SK-N-MC (cell line): ENCODE data around the gene CST6.
"Not testable (repeated sequence)": the region's sequence is repeated elsewhere in the genome, so short reads cannot be mapped to it uniquely, and the experiment has no call there.

Experiments used
- DNase-seq: peaks from one replicate; pipeline ENCODE4 v3.0.0-alpha.2; 2011; ENCODE audit warnings: low read depth, low spot score
- H3K27ac ChIP-seq: fragments of 200-600 bp; sonication (generic); 2 replicates; pipeline ENCODE4 v1.5.1; 2016; ENCODE audit warnings: mixed run types
- H3K36me3 ChIP-seq: fragments of 200-600 bp; sonication (generic); 2 replicates; pipeline ENCODE4 v1.6.1; 2017; ENCODE audit warnings: antibody characterized with exemption, low read length, mixed read lengths; ENCODE audit not compliant: insufficient read depth
- H3K4me3 ChIP-seq: fragments of 200-600 bp; sonication (generic); 2 replicates; pipeline ENCODE4 v1.5.1; 2016
- H3K9ac ChIP-seq: fragments of 200-600 bp; sonication (generic); 2 replicates; pipeline ENCODE4 v1.8.0; 2017; ENCODE audit warnings: mixed run types, mixed read lengths; ENCODE audit not compliant: insufficient read length
- H3K9me3 ChIP-seq: fragments of 200-600 bp; sonication (generic); 2 replicates; pipeline ENCODE4 v1.6.1; 2017; ENCODE audit warnings: low read depth, mild to moderate bottlenecking, antibody characterized with exemption, low read length, moderate library complexity, mixed read lengths
- EZH2 ChIP-seq: fragments of 200-600 bp; sonication (generic); IDR thresholded peaks from one replicate; pipeline ENCODE4 v1.6.1; 2017; ENCODE audit warnings: antibody characterized with exemption
- FOXP2 ChIP-seq: optimal IDR thresholded peaks from 2 replicates; pipeline ENCODE3; 2011; ENCODE audit warnings: mild to moderate bottlenecking, moderate library complexity; ENCODE audit not compliant: insufficient read depth; ENCODE audit errors: extremely low read length, control extremely low read depth
- POLR2AphosphoS5 ChIP-seq: IDR thresholded peaks from 2 replicates; pipeline ENCODE4 v1.6.1; 2012; ENCODE audit warnings: mild to moderate bottlenecking, low read depth, low read length, borderline replicate concordance

Gene CST6

DNA sequence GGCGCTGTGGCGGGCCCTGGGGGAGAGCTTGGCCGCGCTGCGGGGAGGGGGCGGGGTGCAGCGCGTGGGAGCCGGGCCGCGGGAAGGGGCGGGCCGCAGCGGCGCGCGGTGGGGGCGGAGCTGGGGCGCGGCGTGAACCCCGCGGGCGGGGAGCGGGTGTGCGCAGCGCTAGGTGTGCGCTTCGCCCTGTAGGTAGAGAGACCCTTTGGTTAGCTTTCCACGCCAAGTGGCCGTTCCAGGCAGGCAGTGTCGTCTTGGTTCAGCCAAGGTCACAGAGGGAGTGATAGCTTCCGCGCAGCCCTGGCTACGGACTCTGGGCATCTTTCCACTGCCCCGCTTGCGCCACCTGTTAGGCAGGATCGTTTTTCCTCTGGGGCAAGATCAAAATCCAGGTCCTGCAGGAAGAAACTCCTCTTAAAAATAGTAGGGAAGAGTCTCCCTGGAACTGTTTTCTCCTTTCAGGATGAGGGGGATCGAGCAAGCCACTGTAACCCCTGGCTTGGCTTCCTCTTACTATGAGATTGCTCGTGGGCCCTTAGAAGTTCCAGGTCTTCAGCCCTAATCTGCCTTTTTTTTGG is 9.1 kb upstream of the CST6 start:
- no peak for TF ChIP-seq EZH2
- TF ChIP-seq POLR2AphosphoS5: no peak
- TF ChIP-seq FOXP2: no peak
- no peak for DNase-seq
- peak overlapping the region; percentile 93 for H3K9ac ChIP-seq
- H3K9me3 ChIP-seq: no peaks in the 10 kb centered on the region
- H3K4me3 ChIP-seq: peak overlapping the region; percentile 89
- H3K27ac ChIP-seq: peak overlapping the region; percentile 99
- peaks cover 45% of the 10 kb centered on the region for H3K36me3 ChIP-seq

DNA sequence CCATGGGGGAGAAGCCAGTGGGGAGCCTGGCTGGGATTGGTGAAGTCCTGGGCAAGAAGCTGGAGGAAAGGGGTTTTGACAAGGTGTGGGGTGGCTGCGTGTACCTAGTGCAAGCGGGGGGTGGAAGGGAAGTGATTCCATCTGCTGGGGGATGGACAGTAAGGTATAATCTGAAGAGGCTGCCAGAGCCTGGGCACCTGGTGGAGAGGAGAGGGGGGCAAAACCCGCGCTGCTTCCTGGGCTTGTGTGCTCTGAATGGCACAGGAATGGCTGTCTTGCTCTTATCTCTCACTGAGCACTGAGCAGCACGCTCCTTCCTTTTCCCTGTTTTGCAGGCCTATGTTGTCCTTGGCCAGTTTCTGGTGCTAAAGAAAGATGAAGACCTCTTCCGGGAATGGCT is 8.5 kb upstream of the CST6 start:
- TF ChIP-seq FOXP2 (no peak), POLR2AphosphoS5 (no peak), EZH2 (no peak)
- H3K9me3 ChIP-seq: no peaks in the 10 kb centered on the region
- H3K27ac ChIP-seq: no peak overlapping the region
- H3K36me3 ChIP-seq: peaks cover 39% of the 10 kb centered on the region
- H3K9ac ChIP-seq: peak overlapping the region; percentile 93
- no peak for DNase-seq
- H3K4me3 ChIP-seq: peak overlapping the region; percentile 89

DNA sequence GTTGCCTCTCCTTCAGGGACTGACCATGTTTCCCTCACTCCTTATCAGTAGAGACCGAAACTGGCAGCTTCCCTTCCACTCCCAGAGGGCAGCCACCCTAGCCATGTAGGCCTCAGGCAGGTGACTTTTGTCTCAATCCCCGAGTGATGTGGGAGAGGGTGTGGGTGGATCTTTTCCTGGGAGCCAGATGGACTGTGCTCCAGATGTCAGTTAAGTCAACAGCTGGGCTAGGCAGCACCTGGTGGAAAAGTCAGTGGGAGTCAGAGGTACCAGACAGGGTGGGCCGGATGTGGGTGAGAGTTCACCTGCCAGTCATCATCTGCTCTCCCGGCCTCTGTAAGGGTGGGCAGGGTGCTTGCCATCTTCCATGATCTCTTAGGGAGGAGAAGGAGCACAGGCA is 7.6 kb upstream of the CST6 start:
- Histone ChIP-seq H3K27ac (no peak overlapping the region), H3K9me3 (no peaks in the 10 kb centered on the region), H3K36me3 (peaks cover 30% of the 10 kb centered on the region), H3K4me3 (no peak overlapping the region), H3K9ac (no peak overlapping the region)
- TF ChIP-seq POLR2AphosphoS5: no peak
- TF ChIP-seq FOXP2: no peak
- TF ChIP-seq EZH2: no peak
- no peak for DNase-seq

DNA sequence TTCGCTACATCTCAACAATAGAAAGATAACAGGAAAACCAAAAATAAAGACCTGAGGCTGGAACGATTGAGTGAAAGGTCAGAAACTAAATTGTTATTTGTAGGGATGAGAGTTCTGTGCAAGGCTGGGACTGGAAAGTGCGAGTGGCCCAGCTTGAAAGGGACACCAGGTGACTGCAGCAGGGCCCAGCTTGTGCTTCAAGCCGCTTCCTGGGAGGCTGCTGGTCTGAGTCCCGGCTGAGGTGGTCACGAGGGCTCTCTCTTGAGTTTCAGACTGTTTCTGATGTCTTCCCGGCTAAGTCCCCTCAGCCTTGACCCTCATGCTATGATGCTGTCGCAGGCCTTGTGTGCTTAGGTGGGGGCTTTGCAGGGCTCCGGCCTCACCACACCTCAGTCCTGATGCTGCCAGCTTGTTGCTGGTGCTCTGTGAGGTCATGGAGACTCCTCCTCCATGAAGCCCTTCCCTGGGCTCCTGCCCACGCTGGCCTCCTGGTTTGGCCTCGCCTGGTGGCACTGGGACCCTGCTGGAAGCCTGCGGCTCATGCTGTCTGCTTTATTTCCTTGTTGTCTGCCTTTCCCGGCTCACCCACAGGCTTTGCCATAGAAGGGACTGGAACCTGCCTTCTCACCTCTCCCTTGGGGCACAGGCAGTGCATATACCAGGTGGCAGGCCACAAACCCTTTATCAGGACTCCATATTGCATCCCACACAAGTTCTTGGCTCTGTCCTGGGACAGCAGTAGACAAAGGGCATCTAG is 5.5 kb upstream of the CST6 start:
- Histone ChIP-seq H3K27ac (no peak overlapping the region), H3K36me3 (peaks cover 17% of the 10 kb centered on the region), H3K9me3 (no peaks in the 10 kb centered on the region), H3K4me3 (no peak overlapping the region), H3K9ac (no peak overlapping the region)
- DNase-seq: no peak
- TF ChIP-seq EZH2: no peak
- peak; percentile 10 for TF ChIP-seq POLR2AphosphoS5

DNA sequence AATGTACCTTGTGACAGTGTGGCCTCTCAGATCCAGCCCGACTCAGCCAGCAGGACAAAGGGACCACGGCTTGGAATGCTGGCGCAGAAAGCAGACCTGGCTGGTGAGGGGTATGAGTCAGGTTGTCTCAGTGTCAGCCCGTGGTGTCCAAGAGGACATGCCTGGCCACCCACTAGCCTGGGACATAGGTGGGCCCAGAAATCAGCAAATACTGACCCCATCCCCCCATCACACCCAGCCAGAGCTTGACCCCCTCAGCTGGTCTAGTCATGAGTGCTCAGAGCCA is 5.0 kb upstream of the CST6 start:
- TF ChIP-seq POLR2AphosphoS5 (no peak), EZH2 (no peak), FOXP2 (no peak)
- H3K27ac ChIP-seq: no peak overlapping the region
- no peak for DNase-seq
- no peak overlapping the region for H3K4me3 ChIP-seq
- H3K9ac ChIP-seq: no peak overlapping the region
- peaks cover 17% of the 10 kb centered on the region for H3K36me3 ChIP-seq
- H3K9me3 ChIP-seq: no peaks in the 10 kb centered on the region

DNA sequence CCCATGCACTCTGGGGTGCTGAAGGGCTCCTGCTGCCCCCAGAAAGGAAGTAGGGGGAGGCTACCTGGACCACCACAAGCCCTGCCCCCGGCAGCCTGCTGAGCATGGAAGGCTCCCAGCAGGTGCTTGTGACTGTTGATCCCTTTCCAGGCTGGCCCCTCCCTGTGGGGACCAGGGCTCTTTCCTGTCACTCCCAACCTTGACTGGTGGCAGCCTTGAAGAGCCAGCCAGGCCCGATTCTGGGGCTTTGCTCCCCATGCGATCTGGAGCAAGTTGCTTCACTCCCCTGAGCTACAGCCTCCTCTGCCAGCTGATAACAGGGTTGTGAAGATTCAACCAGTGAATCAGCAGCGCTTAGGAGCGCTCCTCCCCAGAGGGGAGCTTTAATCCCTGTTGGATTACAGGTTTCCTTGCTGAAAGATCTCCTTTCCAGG is 4.6 kb upstream of the CST6 start:
- no peak overlapping the region for H3K4me3 ChIP-seq
- H3K9me3 ChIP-seq: no peaks in the 10 kb centered on the region
- H3K27ac ChIP-seq: no peak overlapping the region
- no peak overlapping the region for H3K9ac ChIP-seq
- TF ChIP-seq POLR2AphosphoS5 (no peak), EZH2 (no peak), FOXP2 (no peak)
- peaks cover 17% of the 10 kb centered on the region for H3K36me3 ChIP-seq
- no peak for DNase-seq

DNA sequence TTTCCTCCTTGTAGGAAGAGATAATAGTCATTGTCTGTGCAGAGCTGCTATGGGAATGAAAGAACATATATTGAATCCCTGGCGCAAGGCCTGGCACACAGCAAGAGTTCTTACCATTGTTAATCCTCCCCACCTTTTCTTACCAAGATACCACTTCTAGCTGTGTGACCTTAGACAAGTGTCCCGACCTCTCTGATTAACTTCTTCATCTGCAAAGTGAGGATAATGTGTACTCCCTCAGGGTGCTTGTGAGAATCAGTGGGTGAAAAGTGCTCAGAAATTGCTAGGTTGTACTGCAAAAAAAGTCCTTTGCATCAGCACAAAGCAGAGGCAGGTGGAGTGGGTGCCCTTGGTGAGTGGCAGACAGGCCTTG is 3.7 kb upstream of the CST6 start:
- H3K36me3 ChIP-seq: peaks cover 17% of the 10 kb centered on the region
- no peak overlapping the region for H3K27ac ChIP-seq
- no peak overlapping the region for H3K9ac ChIP-seq
- no peaks in the 10 kb centered on the region for H3K9me3 ChIP-seq
- TF ChIP-seq EZH2 (no peak), FOXP2 (no peak), POLR2AphosphoS5 (no peak)
- DNase-seq: no peak
- no peak overlapping the region for H3K4me3 ChIP-seq

DNA sequence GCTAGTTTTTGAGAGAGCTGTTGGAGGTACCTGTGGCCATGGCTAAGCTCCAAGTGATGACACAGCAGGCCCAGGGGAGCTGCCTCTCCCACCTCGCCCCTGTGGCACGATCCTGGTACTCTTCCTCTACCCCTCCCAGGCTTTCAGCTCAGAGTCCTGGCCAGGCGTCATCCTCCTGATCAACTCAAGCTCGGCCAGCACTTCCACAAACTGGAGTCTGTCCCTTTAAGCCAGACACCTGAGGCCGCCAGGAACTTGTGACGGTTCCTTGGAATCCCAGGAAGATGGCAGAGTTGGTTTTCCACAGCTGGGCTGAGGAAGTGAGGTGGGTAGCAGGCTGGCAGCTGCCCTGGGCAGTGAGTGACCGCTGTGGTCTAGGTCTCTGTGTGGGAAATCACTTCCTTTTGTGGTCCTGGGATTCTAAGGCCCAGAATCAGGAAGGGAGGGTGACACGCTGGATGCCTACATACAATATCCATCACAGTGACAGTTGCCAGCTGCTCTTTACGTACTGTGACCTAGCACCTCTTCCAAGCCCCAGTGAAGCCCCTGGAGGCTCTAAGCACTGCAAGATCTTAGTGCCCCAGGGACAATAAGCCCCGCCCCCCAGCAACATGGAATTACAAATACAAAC is 3.2 kb upstream of the CST6 start:
- no peak overlapping the region for H3K9ac ChIP-seq
- H3K27ac ChIP-seq: no peak overlapping the region
- H3K4me3 ChIP-seq: no peak overlapping the region
- no peaks in the 10 kb centered on the region for H3K9me3 ChIP-seq
- peaks cover 15% of the 10 kb centered on the region for H3K36me3 ChIP-seq
- TF ChIP-seq EZH2 (no peak), POLR2AphosphoS5 (no peak), FOXP2 (no peak)
- DNase-seq: no peak

DNA sequence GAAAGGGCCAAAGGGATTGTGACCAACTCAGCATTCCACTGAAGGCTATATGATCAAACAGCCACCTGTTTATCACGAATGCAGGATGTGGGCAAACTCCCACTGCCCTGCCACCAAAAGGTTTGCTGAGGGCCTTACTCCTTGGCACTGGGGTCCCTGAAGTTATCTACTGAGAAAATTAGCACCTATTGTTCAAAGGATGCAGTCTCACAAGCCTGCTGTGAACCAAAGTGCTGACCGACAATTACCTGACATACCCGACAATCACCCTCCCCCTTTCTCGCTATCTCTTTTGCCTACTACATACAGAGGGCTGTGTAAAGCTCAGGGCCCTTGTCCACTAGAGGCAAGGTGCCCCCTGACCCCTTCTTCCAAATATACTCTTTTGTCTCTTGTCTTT is 1.8 kb upstream of the CST6 start:
- H3K9me3 ChIP-seq, H3K9ac ChIP-seq, H3K36me3 ChIP-seq, H3K4me3 ChIP-seq, DNase-seq, H3K27ac ChIP-seq: not testable (repeated sequence)
